Ovary (tissue), 1 donor: ENCODE data around the gene TIRAP.

Experiments used
- EP300 ChIP-seq: sonication (generic); formaldehyde crosslinking; IDR thresholded peaks from one replicate; pipeline ENCODE4 v1.6.1; 2017; ENCODE audit warnings: antibody characterized with exemption
- POLR2A ChIP-seq: fragments of 450-650 bp; IDR thresholded peaks from one replicate; pipeline ENCODE4 v1.6.1; 2017; ENCODE audit warnings: antibody characterized with exemption, mild to moderate bottlenecking, moderate library complexity

GRCh38 chr11:126313826-126314225 is 30.9 kb downstream of the TIRAP start:
- TF ChIP-seq POLR2A (no peak), EP300 (no peak)
